ENCODE measurements around the gene KCNQ4.

DNA sequence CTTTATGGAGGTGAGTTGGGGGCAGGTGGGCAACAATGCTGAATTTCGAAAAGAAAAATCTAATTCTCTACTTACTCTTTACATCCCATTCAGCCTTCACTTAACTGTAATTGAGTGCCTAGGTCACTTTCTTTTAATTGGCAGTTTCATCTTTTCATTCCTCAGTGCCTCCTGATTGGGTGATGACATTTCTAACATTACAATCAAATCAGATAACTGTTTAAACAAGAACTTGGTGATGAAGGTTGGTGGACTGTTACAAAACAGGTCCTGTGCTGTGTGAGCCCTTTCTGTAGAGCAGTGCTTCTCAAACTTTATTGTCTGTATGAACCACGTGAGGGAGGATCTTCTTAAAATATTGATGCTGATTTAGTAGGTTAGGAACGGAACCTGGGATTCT is 40.1 kb upstream of the KCNQ4 start:
- TF ChIP-seq CTCF (IDR thresholded peaks at IDR 0.05; ENCODE audit: insufficient read depth, low read length) (no peak), POLR2AphosphoS5 (IDR thresholded peaks at IDR 0.05; ENCODE audit: low read depth) (no peak), REST (IDR thresholded peaks at IDR 0.05; ENCODE audit: insufficient replicate concordance, low read depth) (no peak)
